Progenitor cell of endocrine pancreas (in vitro differentiated cells): ENCODE data around the gene FIGLA. TPM values are rescaled to one million over a fixed set of nuclear protein-coding genes. Genes with fewer than 3 reads are reported as not detected.
A peak's percentile ranks its signal among the peaks of the same experiment; 100 is the strongest.

Experiments
- DNase-seq: peaks from one replicate; pipeline ENCODE4 v3.0.0; 2021; ENCODE audit warnings: low spot score; ENCODE audit not compliant: unreplicated experiment
- H3K27ac Mint-ChIP-seq: 2 replicates; pipeline ENCODE4 v1.8.0; 2021; ENCODE audit warnings: mild to moderate bottlenecking, moderate library complexity, mixed read lengths
- H3K27me3 Mint-ChIP-seq: 2 replicates; pipeline ENCODE4 v1.8.0; 2021; ENCODE audit warnings: mixed read lengths
- H3K36me3 Mint-ChIP-seq: 2 replicates; pipeline ENCODE4 v1.8.0; 2022; ENCODE audit warnings: mixed read lengths; ENCODE audit not compliant: insufficient read depth
- H3K4me1 Mint-ChIP-seq: 2 replicates; pipeline ENCODE4 v1.8.0; 2021; ENCODE audit warnings: low read depth, mixed read lengths
- H3K4me3 Mint-ChIP-seq: 2 replicates; pipeline ENCODE4 v1.8.0; 2021; ENCODE audit warnings: low read depth, mild to moderate bottlenecking, moderate library complexity, mixed read lengths
- H3K9me3 Mint-ChIP-seq: 2 replicates; pipeline ENCODE4 v1.8.0; 2021; ENCODE audit warnings: low read depth, mixed read lengths
- CTCF ChIP-seq: fragments of 200-600 bp; sonication (generic); IDR thresholded peaks from one replicate; pipeline ENCODE4 v1.5.0; 2021; ENCODE audit warnings: antibody characterized with exemption, mild to moderate bottlenecking; ENCODE audit not compliant: unreplicated experiment
- total RNA-seq: library from RNA; stranded (reverse); gene quantifications from 2 replicates; pipeline ENCODE4 v1.2.1, GENCODE V29; 2021

Gene FIGLA
- total RNA-seq, 1 donor from 2014 or later: not detected

- Mint-ChIP-seq H3K4me1 (peaks cover 2% of the 10 kb centered on the region), H3K4me3 (no peak overlapping the region), H3K27ac (no peak overlapping the region), H3K9me3 (no peaks in the 10 kb centered on the region), H3K36me3 (no peaks in the 10 kb centered on the region), H3K27me3 (peaks cover 83% of the 10 kb centered on the region)
- TF ChIP-seq CTCF: no peak
- DNase-seq: no peak
Observed at GRCh38 chr2:70771446-70771845, 19.0 kb downstream of the FIGLA start.

GRCh38 chr2:70769450-70769849 is 21.0 kb downstream of the FIGLA start:
- no peaks in the 10 kb centered on the region for H3K9me3 Mint-ChIP-seq
- H3K27ac Mint-ChIP-seq: no peak overlapping the region
- H3K36me3 Mint-ChIP-seq: no peaks in the 10 kb centered on the region
- H3K4me1 Mint-ChIP-seq: peaks cover 3% of the 10 kb centered on the region
- DNase-seq: no peak
- peaks cover 83% of the 10 kb centered on the region for H3K27me3 Mint-ChIP-seq
- no peak overlapping the region for H3K4me3 Mint-ChIP-seq
- TF ChIP-seq CTCF: no peak

GRCh38 chr2:70768590-70769085 is 21.8 kb downstream of the FIGLA start:
- Mint-ChIP-seq H3K4me3 (peak overlapping the region; percentile 22), H3K27me3 (peaks cover 81% of the 10 kb centered on the region), H3K27ac (no peak overlapping the region), H3K9me3 (no peaks in the 10 kb centered on the region), H3K4me1 (peaks cover 3% of the 10 kb centered on the region), H3K36me3 (no peaks in the 10 kb centered on the region)
- TF ChIP-seq CTCF: no peak
- DNase-seq: no peak

GRCh38 chr2:70767699-70768589 is 22.5 kb downstream of the FIGLA start, which contains the start of gene ADD2:
ADD2 (minus strand) TSS chr2:70768200; CDS start chr2:70706408, 61,792 bp downstream.
- TF ChIP-seq CTCF: peak; percentile 58
- Mint-ChIP-seq H3K9me3 (no peaks in the 10 kb centered on the region), H3K27ac (no peak within 1 kb of the TSS), H3K4me1 (peaks cover 3% of the 10 kb centered on the region), H3K27me3 (peaks cover 77% of the 10 kb centered on the region), H3K36me3 (no peaks in the 10 kb centered on the region), H3K4me3 (peak within 1 kb of the TSS; percentile 72)
- peak; percentile 30 for DNase-seq

- Mint-ChIP-seq H3K27me3 (peaks cover 70% of the 10 kb centered on the region), H3K4me1 (peaks cover 3% of the 10 kb centered on the region), H3K9me3 (no peaks in the 10 kb centered on the region), H3K4me3 (peak overlapping the region; percentile 49), H3K36me3 (no peaks in the 10 kb centered on the region), H3K27ac (no peak overlapping the region)
- peak; percentile 22 for DNase-seq
- TF ChIP-seq CTCF: no peak
Observed at GRCh38 chr2:70767079-70767698, 23.3 kb downstream of the FIGLA start.
